Femur (tissue), 1 donor: ENCODE data around the gene UGT3A1.
"Not testable (repeated sequence)": the region's sequence is repeated elsewhere in the genome, so short reads cannot be mapped to it uniquely, and the experiment has no call there.

Experiments used
- DNase-seq: peaks from one replicate; pipeline ENCODE4 v3.0.0-alpha.2; 2017

Gene UGT3A1

GRCh38 chr5:35979715-35980114 is 11.5 kb downstream of the UGT3A1 start:
- DNase-seq = no peak

- not testable (repeated sequence) for DNase-seq
These were observed 14.3 kb downstream of the UGT3A1 start for GRCh38 chr5:35976859-35977258.

DNA sequence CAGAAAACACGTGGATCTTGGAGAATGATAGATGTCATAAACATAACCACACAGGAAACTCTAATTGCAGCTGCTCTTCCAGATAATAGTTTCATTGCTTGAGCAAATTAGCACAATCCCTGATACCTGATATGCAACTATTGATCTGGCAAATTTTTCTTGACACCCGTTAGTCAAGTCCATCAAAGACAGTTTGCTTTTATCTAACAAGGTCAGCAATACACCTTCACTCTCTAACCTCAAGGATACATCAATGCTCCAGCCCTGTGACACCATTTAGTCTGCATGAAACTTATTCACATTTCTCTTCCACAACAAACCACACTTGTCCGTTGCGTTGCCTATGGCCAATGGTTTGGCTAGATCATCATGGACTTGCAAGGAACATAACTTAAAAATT is 16.6 kb downstream of the UGT3A1 start:
- no peak for DNase-seq

DNA sequence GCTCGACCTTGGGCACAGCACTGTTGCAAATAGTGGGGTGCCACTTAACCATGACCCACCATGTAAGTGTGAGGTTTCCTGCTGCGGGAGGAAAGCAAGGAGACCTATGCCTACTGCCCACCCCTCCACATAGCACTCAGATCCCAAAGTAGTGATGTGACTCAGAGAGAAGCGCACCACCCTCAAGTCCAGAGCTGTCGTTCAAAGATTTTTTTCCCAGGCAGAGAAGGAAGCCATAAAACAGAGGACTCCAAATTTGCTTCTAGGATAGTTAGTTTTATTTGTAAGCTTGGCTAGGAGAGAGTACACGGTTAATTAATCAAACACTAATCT is 19.3 kb downstream of the UGT3A1 start:
- no peak for DNase-seq

DNA sequence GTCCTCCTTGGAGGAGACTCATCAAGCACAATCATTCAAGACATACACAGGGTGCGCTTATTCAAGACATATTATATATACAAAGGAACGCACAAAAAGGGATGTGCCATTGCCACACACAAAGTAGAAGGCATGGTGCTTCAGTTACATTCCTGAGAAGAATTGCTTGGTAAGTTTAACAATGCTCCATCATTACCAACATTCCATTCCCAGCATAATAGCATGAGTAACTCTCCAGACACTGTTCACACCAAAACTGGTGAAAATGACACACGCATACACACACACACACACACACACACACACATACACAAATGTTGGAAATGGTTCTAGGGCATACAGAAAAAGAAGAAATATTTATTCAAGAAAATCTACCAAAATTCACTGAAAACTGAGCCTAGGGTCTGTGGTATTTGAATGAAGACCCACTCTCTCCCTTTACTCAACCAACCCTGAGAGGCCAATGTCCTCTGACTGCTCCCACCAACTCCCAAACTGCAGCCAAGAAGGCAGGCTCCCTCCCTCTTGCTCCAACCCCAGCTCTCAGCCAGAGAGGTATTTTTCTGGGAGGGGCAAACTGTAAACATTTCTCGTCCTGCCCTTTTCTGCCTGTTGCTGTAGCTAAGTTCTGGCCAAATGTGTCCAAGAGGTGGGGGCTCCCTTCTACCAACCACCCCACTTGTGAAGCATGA is 19.9 kb downstream of the UGT3A1 start:
- no peak for DNase-seq

- no peak for DNase-seq
These were observed 27.8 kb downstream of the UGT3A1 start for GRCh38 chr5:35963381-35963843.

DNA sequence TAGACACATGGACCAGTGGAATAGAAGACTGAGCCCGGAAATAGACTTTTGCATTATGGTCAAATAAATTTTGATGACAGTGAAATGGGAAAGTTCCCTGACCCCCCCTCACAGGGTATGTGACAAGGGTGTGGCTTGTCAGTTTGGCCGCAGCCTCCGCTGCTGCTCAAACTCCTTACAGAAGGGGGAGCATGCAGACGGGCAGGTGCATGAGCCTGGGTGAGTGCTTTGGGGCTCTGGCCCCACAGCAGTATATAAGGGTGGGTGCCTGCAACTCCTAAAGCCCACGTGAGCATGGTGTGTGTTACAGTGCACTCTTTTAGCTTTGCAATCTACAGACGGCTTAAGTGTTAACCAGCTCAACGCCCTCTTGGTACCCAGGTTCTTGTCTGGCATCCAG is 30.9 kb downstream of the UGT3A1 start:
- no peak for DNase-seq

GRCh38 chr5:35956429-35956828 is 34.8 kb downstream of the UGT3A1 start:
- DNase-seq = no peak

- DNase-seq = no peak
These were observed 37.0 kb downstream of the UGT3A1 start for GRCh38 chr5:35954175-35954574.

GRCh38 chr5:35947085-35947484 is 44.1 kb downstream of the UGT3A1 start:
- no peak for DNase-seq

DNA sequence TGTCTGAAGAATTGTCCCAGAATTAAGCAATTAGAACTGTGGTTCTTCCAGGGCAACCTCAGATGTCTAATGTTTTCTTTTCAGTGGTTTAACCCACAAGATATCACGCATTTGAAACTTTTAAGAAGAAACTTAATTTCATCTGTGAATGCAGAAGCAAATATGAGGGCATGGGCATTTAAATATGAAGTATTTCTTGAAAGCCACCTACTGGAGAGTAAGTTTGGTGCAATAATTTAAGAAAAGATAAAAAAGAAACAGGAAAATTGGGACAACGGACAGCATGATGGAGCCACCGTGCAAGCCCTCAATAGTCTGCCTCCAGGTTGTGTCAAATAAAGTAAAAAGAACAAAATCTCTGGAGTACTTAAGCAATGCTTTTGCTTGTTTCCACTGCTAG is 51.6 kb downstream of the UGT3A1 start:
- no peak for DNase-seq

- peak; percentile 88 for DNase-seq
These were observed 52.5 kb downstream of the UGT3A1 start, which contains the start of gene CAPSL for GRCh38 chr5:35938568-35939227. TSS of gene CAPSL (minus strand) at chr5:35938622. CDS start at chr5:35921120, 17,502 bp downstream.

- peak; percentile 58 for DNase-seq
These were observed 64.7 kb downstream of the UGT3A1 start for GRCh38 chr5:35926389-35927051.

DNA sequence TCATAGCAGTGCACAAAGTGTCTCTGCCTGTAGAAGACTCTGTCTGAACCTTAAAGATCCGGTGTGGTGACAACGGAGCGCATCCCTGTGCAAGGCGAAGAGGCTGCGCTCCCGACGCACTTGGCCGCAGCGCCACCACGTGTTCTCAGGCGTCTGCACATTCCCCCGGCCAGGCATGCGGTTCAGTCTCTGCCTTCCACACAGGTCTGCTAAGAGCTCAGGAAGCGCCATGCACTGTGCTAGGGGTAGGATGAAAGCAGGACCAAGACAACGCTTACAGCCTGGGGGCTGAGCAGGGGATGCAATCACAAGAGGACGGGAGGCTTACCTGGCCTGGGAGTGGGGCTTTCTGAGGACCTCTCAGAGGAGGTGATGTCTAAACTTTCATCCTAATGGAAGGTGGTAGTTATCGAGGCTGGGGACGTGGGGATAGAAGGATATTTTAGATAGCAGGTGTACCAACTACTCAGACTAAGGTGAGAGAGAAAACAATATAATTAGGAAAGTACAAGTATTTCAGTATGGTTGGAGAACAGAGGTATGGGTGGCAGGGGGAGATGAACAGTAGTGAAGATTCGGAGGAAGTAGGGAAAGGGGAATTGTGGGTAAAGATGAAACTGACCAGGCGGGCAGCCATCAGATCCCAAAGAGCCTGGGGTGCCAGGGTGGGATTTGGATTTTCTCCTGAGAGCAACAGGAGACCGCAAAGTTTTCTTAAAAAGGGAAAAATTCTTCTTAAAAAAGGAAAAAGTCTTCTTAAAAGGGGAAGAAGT is 66.1 kb downstream of the UGT3A1 start:
- peak; percentile 82 for DNase-seq

DNA sequence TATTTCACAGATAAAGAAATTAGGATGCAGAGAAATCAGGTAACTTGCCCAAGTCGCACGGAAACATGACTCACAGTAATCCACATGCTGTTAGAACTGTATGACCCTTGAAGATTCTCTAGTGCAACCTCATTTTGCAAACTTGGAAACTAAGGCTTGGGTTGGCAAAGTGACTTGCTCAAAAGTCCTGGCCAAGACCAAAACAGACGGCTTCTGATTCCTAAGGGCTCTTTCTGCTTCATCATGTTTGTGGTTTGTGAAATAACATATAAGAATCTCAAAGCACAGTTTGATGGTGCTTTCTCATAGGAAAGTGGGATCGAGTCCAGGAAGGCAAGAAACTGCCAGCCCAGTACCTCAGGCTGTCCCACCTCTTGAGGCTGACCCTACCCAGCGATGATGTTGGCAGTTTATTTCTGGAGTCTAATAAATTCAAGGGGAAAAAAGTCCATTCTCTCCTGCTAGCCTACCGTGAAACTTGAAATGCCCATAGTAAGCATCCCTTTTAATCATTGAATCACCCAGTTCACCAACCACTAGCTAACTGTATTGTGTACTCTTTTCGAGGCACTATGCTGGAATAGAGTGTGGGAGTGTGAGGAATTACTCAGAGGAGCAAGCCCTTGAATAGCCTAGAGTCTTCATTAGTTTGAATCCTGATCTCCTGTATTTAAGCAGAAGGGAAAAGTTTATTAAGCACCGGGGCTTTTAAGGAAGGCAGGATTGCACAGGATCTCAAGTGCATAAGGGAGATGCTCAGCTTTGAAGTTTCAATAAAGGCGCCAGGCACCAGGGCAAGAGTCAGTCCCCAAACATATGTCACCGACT is 66.9 kb downstream of the UGT3A1 start:
- peak; percentile 25 for DNase-seq

GRCh38 chr5:35922468-35922867 is 68.7 kb downstream of the UGT3A1 start:
- DNase-seq = no peak

DNA sequence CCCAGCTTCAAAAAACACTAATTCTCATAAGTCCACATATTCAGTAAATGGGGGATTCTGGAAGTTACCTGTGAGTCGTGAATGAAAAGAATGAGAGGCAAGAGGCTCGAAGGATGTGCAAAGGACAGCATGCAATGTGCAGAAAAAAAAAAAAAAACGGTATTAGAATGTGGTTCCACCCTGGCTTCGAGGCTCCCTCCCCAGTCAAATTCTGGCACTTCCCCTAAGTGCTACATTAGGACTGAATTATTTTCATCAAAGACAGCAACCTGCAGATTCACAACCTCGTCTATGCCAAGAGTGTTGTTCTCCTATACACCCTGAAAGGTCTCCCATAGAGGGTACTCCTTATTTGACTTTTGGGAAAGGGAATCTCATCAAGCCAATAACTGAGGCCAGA is 69.3 kb downstream of the UGT3A1 start:
- no peak for DNase-seq

DNA sequence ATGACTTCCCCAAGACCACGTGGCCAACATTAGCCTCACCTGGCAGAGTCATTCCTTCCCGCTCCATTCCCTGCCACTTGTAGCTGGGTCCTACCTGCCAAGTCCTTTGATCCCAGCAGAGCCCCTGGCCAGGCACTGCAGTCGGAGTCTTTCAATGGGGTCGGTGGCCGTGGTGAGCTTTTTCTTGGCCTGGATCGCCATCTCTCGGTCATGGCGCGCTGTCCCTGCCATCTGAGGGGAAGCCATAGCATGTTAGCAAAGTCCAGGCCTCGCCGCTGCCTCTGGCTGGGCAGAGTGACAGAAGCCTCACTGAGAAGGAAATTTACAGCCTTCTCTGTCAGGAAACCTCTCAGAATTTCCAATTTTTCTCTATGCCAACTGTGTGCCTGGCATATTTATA is 70.3 kb downstream of the UGT3A1 start:
- DNase-seq = peak; percentile 25

- DNase-seq = no peak
These were observed 72.0 kb downstream of the UGT3A1 start for GRCh38 chr5:35919191-35919590.

DNA sequence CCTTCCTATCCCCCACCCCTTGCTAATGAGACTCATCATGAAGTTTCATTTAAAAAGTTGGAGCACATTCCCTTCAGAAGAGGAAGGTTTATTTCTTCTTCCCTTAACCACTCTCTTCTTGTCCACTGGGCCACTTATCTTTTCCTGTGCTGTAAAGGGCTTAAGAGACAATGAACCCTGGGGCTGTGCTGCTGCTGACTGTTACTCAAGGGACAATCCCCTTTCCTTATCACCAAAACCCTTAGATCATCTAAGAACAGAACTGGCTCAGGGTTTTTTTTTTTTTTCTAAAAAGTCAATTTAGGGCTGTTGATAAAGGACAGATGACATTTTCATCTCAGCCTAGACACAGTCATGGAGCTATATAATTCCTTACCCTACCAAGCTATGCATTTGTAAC is 82.4 kb downstream of the UGT3A1 start:
- no peak for DNase-seq

- DNase-seq = no peak
These were observed 83.0 kb downstream of the UGT3A1 start for GRCh38 chr5:35908228-35908627.

DNA sequence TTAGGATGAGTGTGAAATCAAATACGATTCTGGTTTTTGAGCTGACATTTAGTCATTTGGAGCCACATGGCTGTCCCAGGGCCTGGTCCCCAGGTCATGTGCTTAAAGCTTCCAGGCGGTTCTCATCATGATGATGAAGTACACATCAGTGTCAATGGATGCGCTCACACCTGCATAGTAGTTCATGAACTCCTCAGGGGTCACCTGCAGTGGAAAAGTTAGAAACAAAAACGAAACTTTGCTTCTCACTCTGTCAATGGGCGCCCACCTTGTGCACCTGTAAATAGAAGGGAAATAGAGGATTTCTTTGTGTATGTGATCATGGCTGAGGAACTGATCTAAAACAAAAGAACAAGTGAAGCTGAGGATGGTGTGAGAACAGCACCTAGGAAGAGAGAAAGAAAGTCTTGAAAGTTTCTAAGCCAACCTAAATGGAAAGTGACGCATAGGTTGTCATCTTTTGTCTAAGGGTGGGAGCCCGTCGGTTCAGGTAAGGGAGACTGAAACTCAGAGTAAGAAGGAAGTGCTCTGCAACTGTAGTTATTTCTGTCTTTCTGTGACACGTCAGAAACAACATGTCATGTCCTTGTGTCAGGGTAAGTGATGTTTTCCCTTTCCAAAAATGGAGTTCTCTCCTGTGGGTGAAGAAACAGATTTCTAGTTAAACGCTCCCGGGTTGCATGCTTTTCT is 86.6 kb downstream of the UGT3A1 start:
- no peak for DNase-seq
